ENCODE results near the gene DDO.

Gene DDO

GRCh38 chr6:110421749-110422443 is 6.5 kb upstream of the DDO start:
- no peak for DNase-seq (ENCODE audit: extremely low read depth in 1 of 2, low read depth in 1 of 2)

GRCh38 chr6:110419028-110419739 is 3.8 kb upstream of the DDO start:
- DNase-seq (ENCODE audit: extremely low read depth in 1 of 2, low read depth in 1 of 2): no peak

- no peak for DNase-seq (ENCODE audit: extremely low read depth in 1 of 2, low read depth in 1 of 2)
These were observed 3.2 kb upstream of the DDO start for GRCh38 chr6:110418594-110418993.

- no peak for DNase-seq (ENCODE audit: extremely low read depth in 1 of 2, low read depth in 1 of 2)
These were observed 706 bp downstream of the DDO start for GRCh38 chr6:110414669-110415068.

- no peak for DNase-seq (ENCODE audit: extremely low read depth in 1 of 2, low read depth in 1 of 2)
These were observed 3.0 kb downstream of the DDO start for GRCh38 chr6:110412360-110412759.

- DNase-seq (ENCODE audit: extremely low read depth in 1 of 2, low read depth in 1 of 2): no peak
These were observed 4.9 kb downstream of the DDO start for GRCh38 chr6:110410511-110410910.

GRCh38 chr6:110409794-110410193 is 5.6 kb downstream of the DDO start:
- no peak for DNase-seq (ENCODE audit: extremely low read depth in 1 of 2, low read depth in 1 of 2)

GRCh38 chr6:110408901-110409300 is 6.5 kb downstream of the DDO start:
- DNase-seq (ENCODE audit: extremely low read depth in 1 of 2, low read depth in 1 of 2): no peak

GRCh38 chr6:110404607-110405006 is 10.8 kb downstream of the DDO start:
- DNase-seq (ENCODE audit: extremely low read depth in 1 of 2, low read depth in 1 of 2): no peak

GRCh38 chr6:110401585-110402176 is 13.7 kb downstream of the DDO start:
- no peak for DNase-seq (ENCODE audit: extremely low read depth in 1 of 2, low read depth in 1 of 2)

GRCh38 chr6:110400208-110400607 is 15.2 kb downstream of the DDO start:
- DNase-seq (ENCODE audit: extremely low read depth in 1 of 2, low read depth in 1 of 2): no peak

- DNase-seq (ENCODE audit: extremely low read depth in 1 of 2, low read depth in 1 of 2): no peak
These were observed 15.9 kb downstream of the DDO start for GRCh38 chr6:110399219-110400071.

GRCh38 chr6:110398778-110399177 is 16.6 kb downstream of the DDO start:
- DNase-seq (ENCODE audit: extremely low read depth in 1 of 2, low read depth in 1 of 2): no peak

GRCh38 chr6:110395221-110395620 is 20.2 kb downstream of the DDO start:
- no peak for DNase-seq (ENCODE audit: extremely low read depth in 1 of 2, low read depth in 1 of 2)

- DNase-seq (ENCODE audit: extremely low read depth in 1 of 2, low read depth in 1 of 2): no peak
These were observed 21.0 kb downstream of the DDO start for GRCh38 chr6:110394409-110394808.

GRCh38 chr6:110392727-110393126 is 22.6 kb downstream of the DDO start:
- DNase-seq (ENCODE audit: extremely low read depth in 1 of 2, low read depth in 1 of 2): no peak

- DNase-seq (ENCODE audit: extremely low read depth in 1 of 2, low read depth in 1 of 2): no peak
These were observed 25.0 kb downstream of the DDO start for GRCh38 chr6:110390404-110390803.

GRCh38 chr6:110389689-110390382 is 25.5 kb downstream of the DDO start:
- no peak for DNase-seq (ENCODE audit: extremely low read depth in 1 of 2, low read depth in 1 of 2)

GRCh38 chr6:110387986-110388385 is 27.4 kb downstream of the DDO start:
- no peak for DNase-seq (ENCODE audit: extremely low read depth in 1 of 2, low read depth in 1 of 2)

GRCh38 chr6:110385458-110385863 is 29.9 kb downstream of the DDO start:
- DNase-seq (ENCODE audit: extremely low read depth in 1 of 2, low read depth in 1 of 2): no peak

GRCh38 chr6:110378552-110378951 is 36.8 kb downstream of the DDO start:
- no peak for DNase-seq (ENCODE audit: extremely low read depth in 1 of 2, low read depth in 1 of 2)

Data from activated CD8-positive, alpha-beta memory T cell treated with anti-CD3 and anti-CD28 coated beads for 1 hour (primary cell).